ENCODE results near the gene KCNN2.

DNA sequence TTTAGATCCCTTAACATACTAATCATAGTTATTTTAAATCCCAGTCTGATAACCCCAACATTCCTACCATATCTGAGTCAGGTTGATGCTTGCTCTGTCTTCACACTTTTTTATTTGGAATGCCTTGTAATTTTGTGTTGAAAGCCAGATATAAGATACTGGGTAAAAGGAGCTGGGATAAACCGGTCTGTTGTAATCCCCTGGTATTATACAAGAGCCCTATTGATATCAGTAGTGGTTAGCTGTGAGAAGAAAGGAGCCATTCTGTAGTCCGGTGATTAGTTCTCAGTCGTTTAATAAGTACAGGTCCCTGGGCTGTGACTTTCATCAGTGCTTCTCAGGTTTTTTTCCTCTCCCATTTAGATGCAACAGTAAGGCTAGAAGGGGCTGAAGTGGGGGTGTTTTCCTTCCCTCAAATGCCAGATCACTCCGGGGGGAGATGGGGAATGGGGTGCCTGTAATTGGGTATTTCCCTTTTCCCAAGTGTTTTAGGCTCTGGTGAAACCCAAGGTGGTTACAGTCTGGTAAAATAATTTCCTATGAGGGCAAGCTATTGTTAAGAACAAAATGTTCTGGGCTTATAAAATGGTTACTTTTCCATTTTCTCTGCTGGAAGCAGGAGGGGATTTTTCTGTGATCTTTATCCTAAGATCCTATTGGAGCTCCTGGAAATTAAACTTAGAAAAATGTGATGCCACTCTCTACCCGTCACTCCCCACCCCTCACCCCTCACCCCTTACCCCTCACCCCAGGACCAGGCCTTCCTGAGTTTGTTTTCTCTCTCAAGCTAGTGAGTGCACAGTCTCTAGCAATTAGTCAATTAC lies 72.7 kb downstream of the KCNN2 start:
- TF ChIP-seq POLR2A (IDR thresholded peaks at IDR 0.05) = no peak
- TF ChIP-seq, protein P1, sequence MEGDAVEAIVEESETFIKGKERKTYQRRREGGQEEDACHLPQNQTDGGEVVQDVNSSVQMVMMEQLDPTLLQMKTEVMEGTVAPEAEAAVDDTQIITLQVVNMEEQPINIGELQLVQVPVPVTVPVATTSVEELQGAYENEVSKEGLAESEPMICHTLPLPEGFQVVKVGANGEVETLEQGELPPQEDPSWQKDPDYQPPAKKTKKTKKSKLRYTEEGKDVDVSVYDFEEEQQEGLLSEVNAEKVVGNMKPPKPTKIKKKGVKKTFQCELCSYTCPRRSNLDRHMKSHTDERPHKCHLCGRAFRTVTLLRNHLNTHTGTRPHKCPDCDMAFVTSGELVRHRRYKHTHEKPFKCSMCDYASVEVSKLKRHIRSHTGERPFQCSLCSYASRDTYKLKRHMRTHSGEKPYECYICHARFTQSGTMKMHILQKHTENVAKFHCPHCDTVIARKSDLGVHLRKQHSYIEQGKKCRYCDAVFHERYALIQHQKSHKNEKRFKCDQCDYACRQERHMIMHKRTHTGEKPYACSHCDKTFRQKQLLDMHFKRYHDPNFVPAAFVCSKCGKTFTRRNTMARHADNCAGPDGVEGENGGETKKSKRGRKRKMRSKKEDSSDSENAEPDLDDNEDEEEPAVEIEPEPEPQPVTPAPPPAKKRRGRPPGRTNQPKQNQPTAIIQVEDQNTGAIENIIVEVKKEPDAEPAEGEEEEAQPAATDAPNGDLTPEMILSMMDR (IDR thresholded peaks at IDR 0.05) = no peak

Data from vagina (tissue), 2 donors.